Measurements from ENCODE around the gene KANSL1.

DNA sequence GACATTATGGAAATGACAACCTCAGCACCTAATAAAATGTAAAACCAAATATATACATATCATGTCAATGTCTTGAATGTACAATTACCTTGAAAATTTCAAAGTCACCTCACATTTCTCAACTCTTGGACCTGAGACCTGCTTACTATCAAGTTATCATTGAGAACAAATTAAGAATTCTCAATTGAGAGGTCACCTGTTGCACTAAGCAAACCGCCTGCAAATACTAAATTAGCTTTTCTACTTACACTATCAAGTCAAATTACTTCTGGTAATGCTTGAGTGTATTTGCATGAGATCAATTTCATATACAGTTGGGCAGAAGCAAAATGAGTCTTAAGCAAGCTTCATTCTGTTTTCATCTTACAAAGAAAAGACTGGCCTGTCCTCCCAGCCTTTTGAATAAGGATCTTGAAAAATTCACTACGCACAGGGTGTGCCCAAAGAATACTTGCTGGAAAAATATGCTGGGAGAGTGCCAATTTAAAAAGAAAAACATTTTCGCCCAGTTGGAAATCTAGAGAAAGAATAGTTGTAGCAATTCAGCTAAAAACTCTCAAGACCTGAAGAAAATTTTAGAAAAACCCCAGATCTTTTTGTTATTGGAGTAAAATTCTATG, 35.7 kb downstream of the KANSL1 start:
- TF ChIP-seq, protein P1, sequence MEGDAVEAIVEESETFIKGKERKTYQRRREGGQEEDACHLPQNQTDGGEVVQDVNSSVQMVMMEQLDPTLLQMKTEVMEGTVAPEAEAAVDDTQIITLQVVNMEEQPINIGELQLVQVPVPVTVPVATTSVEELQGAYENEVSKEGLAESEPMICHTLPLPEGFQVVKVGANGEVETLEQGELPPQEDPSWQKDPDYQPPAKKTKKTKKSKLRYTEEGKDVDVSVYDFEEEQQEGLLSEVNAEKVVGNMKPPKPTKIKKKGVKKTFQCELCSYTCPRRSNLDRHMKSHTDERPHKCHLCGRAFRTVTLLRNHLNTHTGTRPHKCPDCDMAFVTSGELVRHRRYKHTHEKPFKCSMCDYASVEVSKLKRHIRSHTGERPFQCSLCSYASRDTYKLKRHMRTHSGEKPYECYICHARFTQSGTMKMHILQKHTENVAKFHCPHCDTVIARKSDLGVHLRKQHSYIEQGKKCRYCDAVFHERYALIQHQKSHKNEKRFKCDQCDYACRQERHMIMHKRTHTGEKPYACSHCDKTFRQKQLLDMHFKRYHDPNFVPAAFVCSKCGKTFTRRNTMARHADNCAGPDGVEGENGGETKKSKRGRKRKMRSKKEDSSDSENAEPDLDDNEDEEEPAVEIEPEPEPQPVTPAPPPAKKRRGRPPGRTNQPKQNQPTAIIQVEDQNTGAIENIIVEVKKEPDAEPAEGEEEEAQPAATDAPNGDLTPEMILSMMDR (conservative IDR thresholded peaks at IDR 0.05 in 1 of 2, IDR thresholded peaks at IDR 0.05 in 1 of 2; ENCODE audit: low read depth in 1 of 2, low read length in 2 of 2): no peak
- TF ChIP-seq EZH2 (IDR thresholded peaks at IDR 0.05; ENCODE audit: low read length, missing control alignments): no peak

All from fibroblast of lung (primary cell).